ENCODE data around the gene HIVEP2. TPM values are rescaled to one million over a fixed set of nuclear protein-coding genes. Genes with fewer than 3 reads are reported as not detected.

Gene HIVEP2
- total and polyA plus RNA-seq, 2 donors (not counting 1 experiment from before 2014, with no cell fraction given): 5.8 to 31.9 TPM

GRCh38 chr6:142822842-142823241 lies 122.1 kb downstream of the HIVEP2 start:
- H3K4me1 ChIP-seq (ENCODE audit: control insufficient read depth in 2 of 2, insufficient read depth in 2 of 2, low read length in 2 of 2): peaks cover 42 to 44% of the 10 kb centered on the region in 2 donors
- WGBS (ENCODE audit: insufficient coverage): 81% methylated on average over 3 of the region's 3 CpGs

DNA sequence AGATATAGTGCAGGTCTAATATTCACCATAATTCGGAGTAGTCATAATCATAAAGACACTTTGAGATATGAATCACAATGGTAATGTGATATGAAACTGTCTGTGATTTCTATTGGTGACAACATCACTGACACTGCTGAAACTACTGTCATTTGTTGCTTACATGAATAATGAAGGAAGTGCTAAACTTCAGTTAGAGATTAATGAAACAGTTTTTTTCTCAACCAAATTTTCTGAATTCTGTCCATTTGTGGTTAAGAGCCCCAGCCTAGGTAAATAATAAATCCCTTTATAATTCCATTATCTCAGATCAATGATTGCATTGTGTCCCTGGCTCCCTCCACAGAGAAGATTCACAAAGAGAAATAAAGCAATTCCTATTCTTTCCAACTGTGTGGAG lies 122.6 kb downstream of the HIVEP2 start:
- H4K20me1 ChIP-seq (ENCODE audit: control insufficient read depth, insufficient read depth, low read length, poor library complexity, severe bottlenecking): no peaks in the 10 kb centered on the region
- DNase-seq (no peak), ATAC-seq (ENCODE audit: low read depth) (no peak)
- H3K27ac ChIP-seq (ENCODE audit: low read length in 2 of 2): peak overlapping the region in 1 of 2 donors; percentile 25
- no CpG with 5 or more reads among the region's 1 CpG for WGBS (ENCODE audit: insufficient coverage)
- H3K9me3 ChIP-seq (ENCODE audit: control extremely low read depth in 1 of 3, control insufficient read depth in 2 of 3, insufficient read depth in 1 of 3, low read length in 2 of 3): peaks cover 0 to 6% (median 0%) of the 10 kb centered on the region in 3 donors
- TF ChIP-seq, protein P1, sequence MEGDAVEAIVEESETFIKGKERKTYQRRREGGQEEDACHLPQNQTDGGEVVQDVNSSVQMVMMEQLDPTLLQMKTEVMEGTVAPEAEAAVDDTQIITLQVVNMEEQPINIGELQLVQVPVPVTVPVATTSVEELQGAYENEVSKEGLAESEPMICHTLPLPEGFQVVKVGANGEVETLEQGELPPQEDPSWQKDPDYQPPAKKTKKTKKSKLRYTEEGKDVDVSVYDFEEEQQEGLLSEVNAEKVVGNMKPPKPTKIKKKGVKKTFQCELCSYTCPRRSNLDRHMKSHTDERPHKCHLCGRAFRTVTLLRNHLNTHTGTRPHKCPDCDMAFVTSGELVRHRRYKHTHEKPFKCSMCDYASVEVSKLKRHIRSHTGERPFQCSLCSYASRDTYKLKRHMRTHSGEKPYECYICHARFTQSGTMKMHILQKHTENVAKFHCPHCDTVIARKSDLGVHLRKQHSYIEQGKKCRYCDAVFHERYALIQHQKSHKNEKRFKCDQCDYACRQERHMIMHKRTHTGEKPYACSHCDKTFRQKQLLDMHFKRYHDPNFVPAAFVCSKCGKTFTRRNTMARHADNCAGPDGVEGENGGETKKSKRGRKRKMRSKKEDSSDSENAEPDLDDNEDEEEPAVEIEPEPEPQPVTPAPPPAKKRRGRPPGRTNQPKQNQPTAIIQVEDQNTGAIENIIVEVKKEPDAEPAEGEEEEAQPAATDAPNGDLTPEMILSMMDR (IDR thresholded peaks at IDR 0.05): no peak
- no peak for TF ChIP-seq EZH2 (IDR thresholded peaks at IDR 0.05; ENCODE audit: borderline replicate concordance, insufficient read depth, low read depth, low read length, poor library complexity, severe bottlenecking)
- H3K27me3 ChIP-seq (replicated peaks in 1 of 4; ENCODE audit: control extremely low read depth in 1 of 4, control insufficient read depth in 3 of 4, insufficient read depth in 4 of 4, low read length in 3 of 4): no peaks in the 10 kb centered on the region
- ChIA-PET POLR2A (no interaction called here), CTCF (interaction anchor here (0.9 kb wide), 1 partner anchor 204 kb away, joined by 3 read pairs; no protein-coding TSS in a partner anchor)
- intact Hi-C loops (cut with micrococcal nuclease): no loop called here
- H3K36me3 ChIP-seq (replicated peaks in 1 of 2; ENCODE audit: control extremely low read depth in 1 of 2, control insufficient read depth in 1 of 2, extremely low read depth in 1 of 2, insufficient read depth in 2 of 2, low read length in 1 of 2): no peaks in the 10 kb centered on the region
- no peak overlapping the region for H3K4me3 ChIP-seq (ENCODE audit: control extremely low read depth in 1 of 5, extremely low read depth in 1 of 5, insufficient read depth in 1 of 5, low read depth in 2 of 5, low read length in 4 of 5)
- peak overlapping the region; percentile 72 for H3K27ac Mint-ChIP-seq
- H3K9ac ChIP-seq (ENCODE audit: low read length): no peak overlapping the region
- no peaks in the 10 kb centered on the region for H3K27me3 Mint-ChIP-seq
- peaks cover 20% of the 10 kb centered on the region for H3K79me2 ChIP-seq (ENCODE audit: control insufficient read depth, insufficient read depth, low read length)
- no peak overlapping the region for H3K4me2 ChIP-seq (replicated peaks; ENCODE audit: low read depth, low read length, poor library complexity, severe bottlenecking)
- H3K4me1 ChIP-seq (ENCODE audit: control insufficient read depth in 2 of 2, insufficient read depth in 2 of 2, low read length in 2 of 2): peaks cover 42 to 47% of the 10 kb centered on the region in 2 donors
- H2AFZ ChIP-seq (ENCODE audit: insufficient read depth, low read depth, low read length, poor library complexity, severe bottlenecking): peak overlapping the region; percentile 1
- peaks cover 58% of the 10 kb centered on the region for H3K4me1 Mint-ChIP-seq
- no peak overlapping the region for H3K4me3 Mint-ChIP-seq
- no peaks in the 10 kb centered on the region for H3K9me3 Mint-ChIP-seq (ENCODE audit: insufficient read depth)

More at GRCh38 chr6:142822842-142823241, 122.1 kb downstream of the HIVEP2 start:
- Histone ChIP-seq H3K27me3 (replicated peaks in 1 of 4; ENCODE audit: control extremely low read depth in 1 of 4, control insufficient read depth in 3 of 4, insufficient read depth in 4 of 4, low read length in 3 of 4) (no peaks in the 10 kb centered on the region), H3K9ac (ENCODE audit: low read length) (no peak overlapping the region), H3K79me2 (ENCODE audit: control insufficient read depth, insufficient read depth, low read length) (peaks cover 18% of the 10 kb centered on the region), H3K4me2 (replicated peaks; ENCODE audit: low read depth, low read length, poor library complexity, severe bottlenecking) (no peak overlapping the region), H3K4me3 (ENCODE audit: control extremely low read depth in 1 of 5, extremely low read depth in 1 of 5, insufficient read depth in 1 of 5, low read depth in 2 of 5, low read length in 4 of 5) (no peak overlapping the region), H3K9me3 (ENCODE audit: control extremely low read depth in 1 of 3, control insufficient read depth in 2 of 3, insufficient read depth in 1 of 3, low read length in 2 of 3) (peaks cover 0 to 6% (median 0%) of the 10 kb centered on the region in 3 donors), H3K27ac (ENCODE audit: low read length in 2 of 2) (peak overlapping the region in 1 of 2 donors; percentile 25), H4K20me1 (ENCODE audit: control insufficient read depth, insufficient read depth, low read length, poor library complexity, severe bottlenecking) (no peaks in the 10 kb centered on the region), H2AFZ (ENCODE audit: insufficient read depth, low read depth, low read length, poor library complexity, severe bottlenecking) (peak overlapping the region; percentile 1), H3K36me3 (replicated peaks in 1 of 2; ENCODE audit: control extremely low read depth in 1 of 2, control insufficient read depth in 1 of 2, extremely low read depth in 1 of 2, insufficient read depth in 2 of 2, low read length in 1 of 2) (no peaks in the 10 kb centered on the region)
- Mint-ChIP-seq H3K4me1 (peaks cover 58% of the 10 kb centered on the region), H3K27ac (peak overlapping the region; percentile 72), H3K9me3 (ENCODE audit: insufficient read depth) (no peaks in the 10 kb centered on the region), H3K4me3 (no peak overlapping the region), H3K27me3 (no peaks in the 10 kb centered on the region)
- DNase-seq (no peak), ATAC-seq (ENCODE audit: low read depth) (no peak)
- intact Hi-C loops (cut with micrococcal nuclease): no loop called here
- TF ChIP-seq, protein P1 (IDR thresholded peaks at IDR 0.05): peak; percentile 28
- TF ChIP-seq EZH2 (IDR thresholded peaks at IDR 0.05; ENCODE audit: borderline replicate concordance, insufficient read depth, low read depth, low read length, poor library complexity, severe bottlenecking): no peak
- POLR2A ChIA-PET: interaction anchor here (0.7 kb wide), 1 partner anchor 16 kb away, joined by 3 read pairs; no protein-coding TSS in a partner anchor
- CTCF ChIA-PET: interaction anchor here (0.9 to 2.4 kb wide), 2 partner anchors 13 to 203 kb away, joined by 3 to 6 read pairs; no protein-coding TSS in a partner anchor
